GM12891 (cell line): ENCODE measurements around the gene B4GALT1.

Source experiments
- DNase-seq: peaks from one replicate; pipeline ENCODE4 v3.0.0; 2011; ENCODE audit warnings: low spot score; ENCODE audit not compliant: insufficient read length
- FAIRE-seq: peaks from 2 replicates; lab custom pipeline; 2011; peaks lifted over from hg19 to GRCh38; lab: Jason Lieb, UNC
- PAX5 ChIP-seq: IDR thresholded peaks from 2 replicates; pipeline ENCODE4 v1.6.1; 2011; ENCODE audit warnings: low read length, moderate library complexity, mild to moderate bottlenecking; ENCODE audit not compliant: insufficient read depth, severe bottlenecking
- POLR2A ChIP-seq: IDR thresholded peaks from 2 replicates; pipeline ENCODE4 v1.6.1; 2011; ENCODE audit warnings: low read depth, low read length, control low read depth
- POLR2AphosphoS5 ChIP-seq: IDR thresholded peaks from 2 replicates; pipeline ENCODE4 v1.6.1; 2011; ENCODE audit warnings: low read depth, low read length, control low read depth
- POU2F2 ChIP-seq: IDR thresholded peaks from 2 replicates; pipeline ENCODE4 v1.6.1; 2011; ENCODE audit warnings: low read depth, mild to moderate bottlenecking, control low read depth, low read length, moderate library complexity
- SPI1 ChIP-seq: IDR thresholded peaks from 2 replicates; pipeline ENCODE4 v1.6.1; 2011; ENCODE audit warnings: low read depth, low read length, control low read depth
- TAF1 ChIP-seq: IDR thresholded peaks from 2 replicates; pipeline ENCODE4 v1.6.1; 2011; ENCODE audit warnings: low read depth, low read length, control low read depth

Gene B4GALT1

GRCh38 chr9:33182519-33182918 is 15.4 kb upstream of the B4GALT1 start:
- TF ChIP-seq POU2F2: no peak
- DNase-seq (no peak), FAIRE-seq (no peak)

GRCh38 chr9:33180526-33181184 is 13.5 kb upstream of the B4GALT1 start:
- no peak for TF ChIP-seq SPI1
- no peak for TF ChIP-seq PAX5
- no peak for TF ChIP-seq POLR2A
- TF ChIP-seq TAF1: no peak
- TF ChIP-seq POLR2AphosphoS5: no peak
- TF ChIP-seq POU2F2: no peak
- no peak for FAIRE-seq
- no peak for DNase-seq

GRCh38 chr9:33178972-33179697 is 12.0 kb upstream of the B4GALT1 start:
- FAIRE-seq (no peak), DNase-seq (no peak)
- TF ChIP-seq TAF1 (no peak), POLR2AphosphoS5 (no peak), SPI1 (no peak), POU2F2 (no peak), PAX5 (no peak), POLR2A (no peak)

GRCh38 chr9:33177639-33178038 is 10.5 kb upstream of the B4GALT1 start:
- TF ChIP-seq POLR2AphosphoS5 (no peak), POU2F2 (no peak), POLR2A (no peak), TAF1 (no peak), SPI1 (no peak), PAX5 (no peak)
- FAIRE-seq: no peak
- no peak for DNase-seq

GRCh38 chr9:33177086-33177485 is 9.9 kb upstream of the B4GALT1 start:
- no peak for FAIRE-seq
- TF ChIP-seq POLR2AphosphoS5 (no peak), SPI1 (no peak), TAF1 (no peak), POU2F2 (no peak), PAX5 (no peak), POLR2A (no peak)

GRCh38 chr9:33175649-33176325 is 8.7 kb upstream of the B4GALT1 start:
- TF ChIP-seq TAF1 (no peak), SPI1 (no peak), POU2F2 (no peak), PAX5 (no peak), POLR2AphosphoS5 (no peak)
- FAIRE-seq (no peak), DNase-seq (no peak)

More at GRCh38 chr9:33177086-33177485, 9.9 kb upstream of the B4GALT1 start:
- no peak for DNase-seq

GRCh38 chr9:33172256-33173238 is 5.4 kb upstream of the B4GALT1 start:
- DNase-seq (no peak), FAIRE-seq (no peak)
- TF ChIP-seq POLR2A (no peak), POLR2AphosphoS5 (no peak), POU2F2 (no peak), PAX5 (no peak), TAF1 (no peak), SPI1 (no peak)

GRCh38 chr9:33170464-33171415 is 3.6 kb upstream of the B4GALT1 start:
- DNase-seq: no peak
- FAIRE-seq: no peak
- TF ChIP-seq TAF1: no peak
- TF ChIP-seq POLR2AphosphoS5: no peak
- no peak for TF ChIP-seq POU2F2
- no peak for TF ChIP-seq POLR2A
- no peak for TF ChIP-seq PAX5
- TF ChIP-seq SPI1: no peak
